DND-41 (cell line): ENCODE measurements around the gene SLC46A2.

Source experiments
- ATAC-seq: fragments of 200-7000 bp; cut with Tn5 transposase; 3 replicates; pipeline ENCODE4 v1.9.1; 2021; ENCODE audit warnings: low read depth; ENCODE audit not compliant: insufficient read depth
- DNase-seq: peaks from one replicate; pipeline ENCODE4 v3.0.0-alpha.2; 2020
- H2AFZ ChIP-seq: 2 replicates; pipeline ENCODE4 v1.6.0; 2012; ENCODE audit warnings: low read depth, low read length
- H3K27ac ChIP-seq: 2 replicates; pipeline ENCODE4 v1.5.1; 2012; ENCODE audit warnings: low read length, inconsistent platforms
- H3K27me3 ChIP-seq: fragments of 200-600 bp; sonication (generic); 2 replicates; pipeline ENCODE4 v1.6.0; 2012; ENCODE audit warnings: low read length, mild to moderate bottlenecking, inconsistent platforms; ENCODE audit not compliant: insufficient read depth, poor library complexity
- H3K36me3 ChIP-seq: 2 replicates; pipeline ENCODE4 v1.5.1; 2012; ENCODE audit warnings: low read length, inconsistent platforms; ENCODE audit not compliant: insufficient read depth
- H3K4me1 ChIP-seq: 2 replicates; pipeline ENCODE4 v1.5.1; 2012; ENCODE audit warnings: mild to moderate bottlenecking, low read length; ENCODE audit not compliant: insufficient read depth
- H3K4me2 ChIP-seq: 2 replicates; pipeline ENCODE4 v1.6.0; 2012; ENCODE audit warnings: mild to moderate bottlenecking, moderate library complexity, low read length, inconsistent platforms; ENCODE audit not compliant: insufficient read depth
- H3K4me3 ChIP-seq, 2 experiments: fragments of 200-600 bp in 1 of 2; shearing (Covaris generic) in 1 of 2; 2 replicates each; pipeline ENCODE4 v1.5.1; 2012 to 2016; ENCODE audit warnings: inconsistent platforms in 2 of 2, low read length in 2 of 2, mild to moderate bottlenecking in 2 of 2, low read depth in 1 of 2, moderate library complexity in 1 of 2
- H3K79me2 ChIP-seq: 2 replicates; pipeline ENCODE4 v1.6.0; 2012; ENCODE audit warnings: low read length, inconsistent platforms; ENCODE audit not compliant: insufficient read depth
- H3K9ac ChIP-seq: 2 replicates; pipeline ENCODE4 v1.6.0; 2012; ENCODE audit warnings: low read depth, mild to moderate bottlenecking, inconsistent platforms, low read length, moderate library complexity
- H3K9me3 ChIP-seq: 2 replicates; pipeline ENCODE4 v1.5.1; 2012; ENCODE audit warnings: low read length, moderate library complexity, mild to moderate bottlenecking, inconsistent platforms; ENCODE audit not compliant: insufficient read depth, severe bottlenecking
- H4K20me1 ChIP-seq: 2 replicates; pipeline ENCODE4 v1.6.0; 2012; ENCODE audit warnings: low read length; ENCODE audit not compliant: insufficient read depth
- CTCF ChIP-seq: IDR thresholded peaks from 2 replicates; pipeline ENCODE4 v1.5.1; 2012; ENCODE audit warnings: borderline replicate concordance, low read length, moderate library complexity, mild to moderate bottlenecking; ENCODE audit not compliant: poor library complexity, severe bottlenecking; ENCODE audit errors: extremely low read depth
- EZH2 ChIP-seq: IDR thresholded peaks from 3 replicates; pipeline ENCODE4 v1.6.1; 2012; ENCODE audit warnings: borderline replicate concordance, low read depth, mild to moderate bottlenecking, moderate library complexity, low read length, inconsistent platforms; ENCODE audit not compliant: severe bottlenecking

The SLC46A2 gene

GRCh38 chr9:112852741-112853504 is 37.8 kb downstream of the SLC46A2 start:
- Histone ChIP-seq H3K27ac (no peak overlapping the region), H3K4me2 (no peak overlapping the region), H3K27me3 (no peaks in the 10 kb centered on the region), H3K4me1 (no peaks in the 10 kb centered on the region), H3K9me3 (no peaks in the 10 kb centered on the region), H3K36me3 (no peaks in the 10 kb centered on the region), H2AFZ (no peak overlapping the region), H3K9ac (no peak overlapping the region), H3K79me2 (no peaks in the 10 kb centered on the region), H3K4me3 (no peak overlapping the region), H4K20me1 (no peaks in the 10 kb centered on the region)
- no peak for TF ChIP-seq EZH2
- TF ChIP-seq CTCF, result no peak
- DNase-seq (no peak), ATAC-seq (no peak)

- H3K4me3 ChIP-seq, result no peak overlapping the region
- no peaks in the 10 kb centered on the region for H3K36me3 ChIP-seq
- no peak overlapping the region for H2AFZ ChIP-seq
- TF ChIP-seq EZH2 (no peak), CTCF (no peak)
- ATAC-seq (no peak), DNase-seq (no peak)
- H3K27ac ChIP-seq, result no peak overlapping the region
- H3K9me3 ChIP-seq, result no peaks in the 10 kb centered on the region
- H3K9ac ChIP-seq, result no peak overlapping the region
- no peaks in the 10 kb centered on the region for H3K79me2 ChIP-seq
- no peaks in the 10 kb centered on the region for H3K27me3 ChIP-seq
- H3K4me1 ChIP-seq, result no peaks in the 10 kb centered on the region
- H4K20me1 ChIP-seq, result no peaks in the 10 kb centered on the region
- H3K4me2 ChIP-seq, result no peak overlapping the region
Observed at GRCh38 chr9:112850840-112851239, 39.8 kb downstream of the SLC46A2 start.

DNA sequence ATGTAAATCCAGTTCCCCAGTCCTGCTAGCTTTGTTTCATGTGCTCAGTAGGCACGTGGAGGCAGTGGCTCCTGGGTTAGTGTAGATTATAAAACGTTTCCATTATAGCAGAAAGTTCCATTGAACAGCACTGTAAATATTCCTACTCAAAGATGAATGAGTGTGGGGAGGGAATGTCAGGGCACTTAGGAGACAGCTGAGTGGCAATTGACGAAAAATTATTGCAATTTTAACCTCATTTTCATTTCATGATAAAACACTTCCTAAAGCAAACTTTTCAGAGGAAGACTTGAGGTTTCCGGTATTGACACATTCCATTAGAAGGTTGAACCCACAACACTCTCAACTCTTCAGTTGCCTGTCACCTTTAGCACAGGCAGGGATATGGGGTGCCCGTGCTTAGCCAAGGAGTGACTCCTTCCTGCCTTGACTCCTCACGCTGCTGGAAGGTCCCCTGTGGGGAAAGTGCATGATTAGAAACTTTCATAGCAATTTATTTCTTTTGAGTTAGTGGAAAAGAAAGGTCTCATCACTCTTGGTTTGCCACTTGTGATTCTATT is 41.2 kb downstream of the SLC46A2 start:
- Histone ChIP-seq H4K20me1 (no peaks in the 10 kb centered on the region), H3K27ac (no peak overlapping the region)

More for the DNA sequence above, 41.2 kb downstream of the SLC46A2 start:
- no peaks in the 10 kb centered on the region for H3K36me3 ChIP-seq
- 0 out of 2 replicates have a peak, but pooled peaks cover 4% of the 10 kb centered on the region for H3K4me1 ChIP-seq
- no peaks in the 10 kb centered on the region for H3K27me3 ChIP-seq
- no peak overlapping the region for H3K4me3 ChIP-seq
- no peak for TF ChIP-seq CTCF
- no peak for TF ChIP-seq EZH2
- H3K9ac ChIP-seq, result no peak overlapping the region
- H3K4me2 ChIP-seq, result no peak overlapping the region
- no peak for ATAC-seq
- no peak overlapping the region for H2AFZ ChIP-seq
- no peaks in the 10 kb centered on the region for H3K9me3 ChIP-seq
- DNase-seq, result no peak
- H3K79me2 ChIP-seq, result no peaks in the 10 kb centered on the region
